Measurements from ENCODE around the gene ZNF230. TPM values are rescaled to one million over a fixed set of nuclear protein-coding genes. Genes with fewer than 3 reads are reported as not detected.
A peak's percentile ranks its signal among the peaks of the same experiment; 100 is the strongest.

The ZNF230 gene
- total RNA-seq, 4 donors from 2014 or later = 4.6 to 8.0 (median 5.2) TPM

- intact Hi-C loops (cut with DNase I) = loop anchor here (10.0 kb wide), 3 partner anchors 61 to 519 kb away; partner anchors contain the start of gene ZNF233
- no peak overlapping the region for H3K27ac ChIP-seq
- no peak overlapping the region for H3K4me3 ChIP-seq (replicated peaks in 1 of 3)
- H3K4me1 ChIP-seq = no peaks in the 10 kb centered on the region
- DNase-seq = no peak
- H3K9me3 ChIP-seq = peaks cover 20% of the 10 kb centered on the region
- 97 to 100% methylated on average over 3 of the region's 3 CpGs for WGBS, 2 donors
- TF ChIP-seq CTCF (IDR thresholded peaks at IDR 0.05) = no peak
- TF ChIP-seq POLR2A (IDR thresholded peaks at IDR 0.05) = no peak
- H3K27me3 ChIP-seq = no peaks in the 10 kb centered on the region
- H3K36me3 ChIP-seq = peaks cover 43 to 44% of the 10 kb centered on the region in 2 donors
Observed at GRCh38 chr19:43966079-43966694, 36.6 kb upstream of the ZNF230 start.

- no peak for TF ChIP-seq CTCF (IDR thresholded peaks at IDR 0.05)
- TF ChIP-seq POLR2A (IDR thresholded peaks at IDR 0.05) = no peak
- Histone ChIP-seq H3K27me3 (no peaks in the 10 kb centered on the region), H3K36me3 (no peaks in the 10 kb centered on the region), H3K4me3 (replicated peaks in 1 of 3) (no peak overlapping the region), H3K27ac (no peak overlapping the region), H3K4me1 (no peaks in the 10 kb centered on the region), H3K9me3 (no peaks in the 10 kb centered on the region)
- WGBS, 2 donors = 90% methylated on average over 1 of the region's 1 CpG
- DNase-seq = no peak
- intact Hi-C loops (cut with DNase I) = loop anchor here (10.0 kb wide), 1 partner anchor 122 kb away; no protein-coding TSS in a partner anchor
Observed at GRCh38 chr19:43976732-43977131, 26.0 kb upstream of the ZNF230 start.

GRCh38 chr19:43983544-43983911 lies 19.2 kb upstream of the ZNF230 start:
- 79 to 81% methylated on average over 2 of the region's 2 CpGs for WGBS, 2 donors
- Histone ChIP-seq H3K4me3 (replicated peaks in 1 of 3) (no peak overlapping the region), H3K27me3 (no peaks in the 10 kb centered on the region), H3K9me3 (no peaks in the 10 kb centered on the region), H3K36me3 (no peaks in the 10 kb centered on the region), H3K27ac (no peak overlapping the region), H3K4me1 (peaks cover 5 to 6% of the 10 kb centered on the region in 2 donors)
- TF ChIP-seq POLR2A (IDR thresholded peaks at IDR 0.05) (no peak), CTCF (IDR thresholded peaks at IDR 0.05) (no peak)
- no peak for DNase-seq
- intact Hi-C loops (cut with DNase I) = loop anchor here (10.0 kb wide), 1 partner anchor 111 kb away; the partner anchor contains the start of gene ZNF224

- Histone ChIP-seq H3K27me3 (no peaks in the 10 kb centered on the region), H3K27ac (peak within 1 kb of the TSS; percentile 8 to 59 (median 52)), H3K9me3 (no peaks in the 10 kb centered on the region), H3K36me3 (peaks cover 3 to 5% of the 10 kb centered on the region in 2 donors), H3K4me3 (replicated peaks in 1 of 3) (peak within 1 kb of the TSS; percentile 24 to 84 (median 61)), H3K4me1 (peaks cover 5 to 6% of the 10 kb centered on the region in 2 donors)
- peak; percentile 93 to 94 for DNase-seq
- intact Hi-C loops (cut with DNase I) = loop anchor here (10.0 kb wide), 1 partner anchor 111 kb away; the partner anchor contains the start of gene ZNF224
- TF ChIP-seq CTCF (IDR thresholded peaks at IDR 0.05) (no peak), POLR2A (IDR thresholded peaks at IDR 0.05) (peak in 1 of 2 donors; percentile 26)
- 1% methylated on average over 38 to 40 of the region's 40 CpGs for WGBS, 2 donors
Observed at GRCh38 chr19:43983912-43984686, 18.7 kb upstream of the ZNF230 start, which contains the start of gene ZNF155. TSS of gene ZNF155 (plus strand) at chr19:43984188. CDS start at chr19:43988544, 4,356 bp downstream.
